GM18907 (cell line): ENCODE results near the gene CLMN.
"Not testable (repeated sequence)": the region's sequence is repeated elsewhere in the genome, so short reads cannot be mapped to it uniquely, and the experiment has no call there.

Experiments
- ATAC-seq: cut with Tn5 transposase; IDR thresholded peaks from one replicate; pipeline ENCODE4 v1.9.1; 2021; ENCODE audit warnings: mild to moderate bottlenecking, moderate library complexity; ENCODE audit not compliant: unreplicated experiment

Gene CLMN

DNA sequence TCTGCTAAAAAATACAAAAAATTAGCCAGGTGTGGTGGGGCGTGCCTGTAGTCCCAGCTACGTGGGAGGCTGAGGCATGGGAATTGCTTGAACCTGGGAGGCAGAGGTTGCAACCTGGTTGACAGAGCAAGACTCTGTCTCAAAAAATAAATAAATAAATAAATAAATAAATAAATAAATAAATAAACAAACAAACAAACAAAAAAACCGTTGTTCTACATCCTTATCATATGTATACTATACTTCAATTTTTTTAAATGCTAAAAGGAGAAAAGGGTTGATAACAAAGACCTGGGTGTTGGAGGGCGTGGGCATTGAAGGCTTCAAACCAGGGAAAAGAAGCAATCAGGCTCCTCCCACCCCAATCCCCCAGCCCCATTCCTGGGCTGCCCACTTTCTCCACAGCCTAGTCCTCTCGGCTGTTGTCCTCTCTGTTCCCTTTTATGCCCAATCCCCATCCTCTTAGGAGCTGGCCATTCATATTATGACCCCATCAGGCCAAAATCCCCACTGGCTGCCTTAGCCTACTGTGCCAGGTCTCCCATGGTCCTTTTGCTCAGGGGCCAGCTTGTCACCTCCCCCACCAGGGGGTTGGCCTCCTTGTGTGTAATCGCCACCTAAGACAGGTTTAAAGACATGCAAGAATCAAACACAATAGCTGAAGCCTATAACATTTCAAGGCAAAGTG lies 30.2 kb downstream of the CLMN start:
- no peak for ATAC-seq

DNA sequence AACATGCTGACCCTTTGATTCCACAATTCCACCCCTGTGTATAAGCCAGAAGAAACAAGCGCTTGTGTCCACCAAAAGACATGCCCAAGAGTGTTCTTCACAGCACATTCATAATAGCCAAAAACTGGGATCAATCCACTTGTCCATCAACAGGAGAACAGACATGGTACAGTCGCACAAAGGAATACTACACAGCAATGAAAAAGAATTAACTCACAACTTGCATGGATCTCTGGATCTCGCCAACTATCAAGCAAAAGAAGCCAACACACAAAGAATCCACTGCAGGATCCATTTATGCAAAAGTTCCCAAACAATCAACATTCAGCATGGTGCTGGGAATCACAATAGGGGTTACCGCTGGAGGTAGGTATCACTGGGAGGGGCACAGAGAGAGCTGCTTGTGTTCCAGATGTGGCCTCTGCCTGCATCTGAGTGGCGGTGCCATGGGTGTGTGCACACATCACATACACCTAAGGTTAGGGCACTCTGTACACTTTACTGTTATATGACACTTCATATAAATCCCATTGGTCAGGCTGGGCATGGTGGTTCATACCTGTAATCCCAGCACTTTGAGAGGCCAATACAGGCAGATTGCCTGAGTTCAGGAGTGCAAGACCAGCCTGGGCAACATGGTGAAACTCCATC lies 30.9 kb downstream of the CLMN start:
- ATAC-seq, result no peak

DNA sequence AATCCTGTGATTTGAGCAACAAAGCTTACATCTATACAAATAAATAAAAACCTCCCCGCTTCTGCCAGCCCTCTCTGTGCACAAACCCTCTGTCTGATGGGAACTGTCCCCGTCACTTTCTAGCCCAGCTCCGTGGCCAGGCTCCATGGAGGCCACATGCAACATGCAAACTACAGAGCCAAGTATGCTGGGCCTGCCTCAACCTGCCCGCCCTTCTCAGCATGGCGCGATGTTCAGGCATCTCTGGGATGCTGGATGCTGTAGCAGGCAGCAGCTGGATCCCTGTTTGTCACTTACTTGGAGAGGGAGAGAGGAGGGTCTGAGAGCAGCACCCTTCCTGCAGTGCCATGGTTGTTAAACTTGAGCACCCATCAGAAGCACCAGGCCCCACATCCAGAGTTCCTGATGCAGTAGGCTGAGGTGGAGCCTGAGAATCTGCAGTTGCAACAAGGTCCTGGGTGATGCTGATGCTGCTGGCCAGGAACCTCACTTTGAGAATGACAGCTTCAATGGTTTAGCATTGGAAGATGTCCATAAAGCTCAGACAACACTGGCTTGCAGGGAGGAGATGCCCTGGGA lies 32.4 kb downstream of the CLMN start:
- ATAC-seq, result no peak

DNA sequence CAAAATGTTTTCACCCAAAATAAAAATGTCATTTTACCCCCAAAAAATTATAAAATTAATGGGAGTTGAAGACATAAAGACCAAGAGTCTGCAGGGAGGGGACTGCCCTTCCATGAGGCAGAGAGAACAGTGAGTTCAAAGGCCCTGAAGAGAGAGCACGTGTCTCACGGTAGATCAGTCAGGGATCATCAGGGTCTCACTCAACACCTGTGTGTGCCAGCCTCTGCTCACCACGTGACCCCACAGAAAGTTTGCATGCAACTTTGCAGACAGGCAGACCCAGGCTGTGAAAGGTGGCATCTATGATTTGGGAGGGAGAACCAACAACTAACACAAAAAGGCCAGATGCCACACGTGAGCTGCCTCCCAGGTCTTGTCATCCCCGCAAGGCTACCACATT lies 33.1 kb downstream of the CLMN start:
- ATAC-seq, result no peak

DNA sequence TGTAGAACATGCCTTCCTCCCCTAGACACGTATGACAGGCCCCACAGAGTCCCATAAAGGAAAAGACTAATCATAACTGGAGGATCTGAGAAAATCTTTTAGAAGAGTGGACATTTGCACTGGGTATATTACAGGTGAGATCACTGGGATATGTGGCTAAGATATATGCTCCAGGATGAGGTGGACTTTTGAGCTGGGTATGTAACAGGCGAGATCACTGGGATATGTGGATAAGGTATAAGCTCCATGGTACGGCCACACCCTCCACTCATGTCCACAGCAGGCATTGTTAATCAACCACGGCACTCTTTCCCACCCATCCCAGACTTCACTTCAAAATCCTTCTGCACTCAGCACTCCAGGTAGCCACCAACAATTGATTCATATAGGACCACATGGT lies 34.1 kb downstream of the CLMN start:
- no peak for ATAC-seq

DNA sequence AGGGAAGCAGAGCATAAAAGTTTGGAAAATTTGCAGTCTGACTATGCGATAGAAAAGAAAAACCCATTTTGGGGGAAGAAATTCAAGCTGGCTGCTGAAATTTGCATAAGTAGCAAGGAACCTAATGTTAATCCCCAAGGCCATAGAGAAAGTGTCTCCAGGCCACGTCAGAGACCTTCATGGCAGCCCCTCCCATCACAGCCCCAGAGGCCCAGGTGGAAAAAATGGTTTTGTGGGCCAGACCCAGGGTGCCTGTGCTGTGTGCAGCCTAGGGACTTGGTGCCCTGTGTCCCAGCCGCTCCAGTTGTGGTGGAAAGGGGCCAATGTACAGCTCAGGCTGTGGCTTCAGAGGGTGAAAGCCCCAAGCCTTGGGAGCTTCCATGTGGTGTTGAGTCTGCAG lies 35.9 kb downstream of the CLMN start:
- ATAC-seq, result not testable (repeated sequence)

DNA sequence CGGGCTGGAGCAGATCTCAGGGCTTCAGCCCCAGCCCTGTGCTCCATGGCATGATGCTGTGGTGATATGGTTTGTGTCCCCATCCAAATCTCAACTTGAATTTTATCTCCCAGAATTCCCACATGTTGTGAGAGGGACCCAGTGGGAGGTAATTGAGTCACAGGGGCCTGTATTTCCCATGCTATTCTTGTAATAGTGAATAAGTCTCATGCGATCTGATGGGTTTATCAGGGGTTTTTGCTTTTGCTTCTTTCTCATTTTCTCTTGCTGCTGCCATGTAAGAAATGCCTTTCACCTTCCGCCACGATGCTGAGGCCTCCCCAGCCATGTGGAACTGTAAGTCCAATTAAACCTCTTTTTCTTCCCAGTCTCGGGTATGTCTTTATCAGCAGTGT lies 36.7 kb downstream of the CLMN start:
- not testable (repeated sequence) for ATAC-seq

DNA sequence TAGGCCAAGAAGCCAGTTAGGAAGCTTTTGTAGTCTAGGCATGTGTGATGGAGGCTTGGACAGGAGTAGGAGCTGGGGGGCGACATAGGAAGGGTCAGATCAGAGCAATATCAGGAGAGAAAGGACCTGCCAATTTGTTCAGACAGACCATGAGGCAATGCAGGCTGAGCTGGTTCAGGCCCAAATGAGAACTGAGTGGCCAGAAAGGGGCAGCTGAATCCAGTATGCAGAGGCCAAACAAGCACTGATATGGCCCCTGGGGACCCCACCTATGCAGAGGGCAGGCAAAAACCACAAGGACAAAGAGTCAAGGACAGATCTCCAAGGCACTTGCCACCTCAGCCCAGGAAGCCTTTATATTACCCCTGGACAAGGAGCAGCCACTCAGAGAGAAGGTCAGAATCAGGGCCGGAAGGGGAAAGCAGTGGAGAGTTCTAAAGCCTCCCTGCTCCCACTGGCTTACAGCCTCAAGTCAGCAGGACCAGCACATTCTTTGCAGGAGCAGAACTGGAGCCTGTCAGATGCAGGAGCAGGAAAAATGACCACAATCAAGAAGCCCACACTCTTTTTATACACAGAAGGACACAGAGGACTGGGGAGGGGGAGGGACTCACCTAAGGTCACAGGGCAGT lies 37.2 kb downstream of the CLMN start:
- ATAC-seq, result no peak

DNA sequence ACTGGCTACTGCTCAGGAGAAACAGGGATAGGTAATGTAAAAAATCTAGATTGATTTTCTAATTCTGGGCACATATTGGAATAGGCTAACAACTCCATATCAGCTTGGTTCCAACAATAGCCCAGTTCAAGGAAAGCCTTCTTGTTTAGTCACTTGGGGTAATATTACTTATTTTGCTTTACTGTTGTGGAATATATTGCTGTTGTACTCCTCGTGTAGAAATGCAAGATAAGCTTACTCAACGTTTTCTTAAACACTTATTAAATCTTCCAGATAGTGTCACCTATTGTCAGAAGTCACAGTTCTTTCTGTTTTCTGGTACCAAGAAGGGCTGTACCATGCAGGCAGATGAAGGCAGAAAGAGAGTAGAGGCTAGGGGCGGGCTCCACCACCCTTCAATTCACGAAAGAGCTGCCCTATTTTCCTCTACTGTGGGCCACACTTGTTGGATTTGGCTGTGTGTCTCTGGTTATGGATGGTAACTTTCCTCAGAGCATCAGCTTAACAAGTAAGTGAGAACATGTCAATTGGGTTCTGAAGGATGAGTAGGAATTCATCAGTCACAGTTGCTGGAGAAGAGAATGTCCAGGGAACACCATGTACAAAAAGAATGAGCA lies 38.0 kb downstream of the CLMN start:
- no peak for ATAC-seq

DNA sequence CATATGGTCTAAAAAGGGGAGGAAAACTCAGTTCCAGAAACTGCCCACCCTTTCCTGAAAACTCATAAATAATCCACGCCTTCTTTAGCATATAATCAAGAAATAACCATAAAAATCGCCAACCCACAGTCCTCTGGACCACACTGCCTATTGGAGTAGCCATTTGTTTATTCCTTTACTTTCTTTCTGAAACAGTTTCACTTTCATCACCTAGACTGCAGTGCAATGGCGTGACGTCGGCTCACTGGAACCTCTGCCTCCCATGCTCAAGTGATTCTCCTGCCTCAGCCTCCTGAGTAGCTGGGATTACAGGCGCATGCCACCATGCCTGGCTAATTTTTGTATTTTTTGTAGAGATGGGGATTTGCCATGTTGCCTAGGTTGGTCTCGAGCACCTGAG lies 44.2 kb downstream of the CLMN start:
- ATAC-seq, result no peak

DNA sequence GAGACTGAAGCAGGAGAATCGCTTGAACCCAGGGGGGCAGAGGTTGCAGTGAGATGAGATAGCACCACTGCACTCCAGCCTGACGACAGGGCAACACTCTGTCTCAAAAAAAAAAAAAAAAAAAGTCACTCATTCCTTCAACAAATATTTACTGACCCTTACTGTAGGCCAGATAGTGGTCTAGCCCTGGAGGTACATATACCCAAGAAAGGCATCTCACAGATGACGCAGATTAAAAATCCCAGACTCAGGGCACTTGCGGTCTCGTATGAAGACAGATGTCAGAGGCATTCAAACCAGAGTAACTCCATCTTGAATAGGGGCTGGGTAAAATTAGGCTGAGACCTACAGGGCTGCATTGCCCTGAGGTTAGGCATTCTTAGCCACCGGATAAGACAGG lies 44.8 kb downstream of the CLMN start:
- no peak for ATAC-seq

DNA sequence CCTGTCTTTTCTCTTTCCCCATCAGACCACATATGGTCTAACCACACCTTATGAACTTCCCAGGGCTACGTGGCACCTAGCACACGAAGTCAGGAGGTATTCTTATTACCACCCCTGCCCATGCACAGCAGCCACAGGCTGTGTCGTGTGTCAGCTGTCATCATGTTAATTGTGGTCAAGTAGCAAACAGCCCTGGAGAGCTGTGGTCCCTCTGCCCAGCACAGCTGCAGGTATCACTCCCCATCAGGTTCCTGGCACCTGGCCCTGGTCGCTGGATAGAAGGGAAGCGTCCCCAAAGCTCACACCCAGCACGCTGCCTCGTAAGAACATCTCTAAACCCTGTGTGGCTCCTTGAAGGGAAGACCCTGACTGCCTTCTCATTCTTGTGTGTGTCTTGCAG lies 45.4 kb downstream of the CLMN start:
- no peak for ATAC-seq

DNA sequence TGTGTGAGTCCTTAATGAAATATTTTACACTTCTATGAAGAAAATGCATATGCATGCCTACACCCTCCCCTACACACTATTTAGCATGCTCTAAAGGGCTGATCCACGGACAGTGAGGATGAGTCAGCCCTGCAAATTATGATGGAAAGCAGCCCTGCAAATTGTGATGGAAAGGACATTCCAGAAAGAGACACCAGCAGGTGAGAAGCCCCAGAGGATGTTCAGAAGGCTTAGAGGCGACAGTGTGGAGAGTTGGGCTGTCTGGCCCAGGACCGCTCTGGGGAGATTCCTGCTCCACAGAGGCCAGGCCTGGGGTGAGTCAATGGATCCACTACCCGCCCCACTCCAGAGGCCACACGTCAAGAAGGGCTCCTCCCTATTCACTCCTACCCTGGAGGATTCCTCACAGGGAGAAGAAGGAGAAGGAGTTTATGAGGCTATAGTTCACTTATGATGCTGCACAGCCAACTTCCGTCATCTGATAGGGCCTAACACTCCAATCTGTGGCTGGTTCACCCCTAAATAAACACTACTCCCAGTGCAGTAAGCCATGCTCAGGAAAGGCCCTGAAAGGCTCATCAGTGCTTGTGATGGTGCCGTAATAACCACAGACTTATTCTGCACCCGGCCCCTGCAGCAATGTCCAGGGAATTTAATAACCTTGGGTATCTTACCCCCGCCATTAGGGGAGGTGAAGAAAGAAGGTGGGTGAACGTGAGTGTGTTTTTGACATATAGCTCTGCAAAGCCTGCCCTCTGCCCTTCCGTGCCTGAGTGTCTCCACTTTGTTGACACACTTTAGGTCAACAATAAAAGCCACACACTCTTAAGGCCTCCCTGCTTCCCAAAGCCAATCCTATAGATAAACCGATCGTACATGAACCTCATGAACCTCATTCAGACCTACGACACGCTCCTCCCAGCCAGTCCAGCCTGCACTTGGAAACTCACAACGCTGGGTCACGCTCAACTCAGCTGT lies 46.4 kb downstream of the CLMN start:
- ATAC-seq, result no peak

DNA sequence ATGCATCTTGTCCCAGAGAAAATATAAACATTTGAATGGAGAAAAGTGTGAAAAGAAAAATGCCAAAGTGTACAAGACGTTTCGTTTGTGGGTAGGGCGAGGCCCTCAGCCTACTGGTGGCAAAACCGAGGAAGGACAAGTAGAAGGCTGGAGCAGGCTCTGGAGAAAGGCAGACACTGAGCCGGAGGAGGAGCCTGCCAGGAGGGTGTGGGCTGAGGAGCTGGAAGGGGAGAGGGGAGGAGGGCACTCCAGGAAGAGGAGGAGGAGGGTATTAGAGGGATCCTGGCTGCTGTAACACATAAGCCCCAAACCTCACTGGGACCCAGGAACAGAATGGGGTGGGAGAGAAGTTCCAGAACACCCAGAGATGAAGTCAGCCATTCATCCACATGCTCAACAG lies 47.7 kb downstream of the CLMN start:
- ATAC-seq, result no peak

DNA sequence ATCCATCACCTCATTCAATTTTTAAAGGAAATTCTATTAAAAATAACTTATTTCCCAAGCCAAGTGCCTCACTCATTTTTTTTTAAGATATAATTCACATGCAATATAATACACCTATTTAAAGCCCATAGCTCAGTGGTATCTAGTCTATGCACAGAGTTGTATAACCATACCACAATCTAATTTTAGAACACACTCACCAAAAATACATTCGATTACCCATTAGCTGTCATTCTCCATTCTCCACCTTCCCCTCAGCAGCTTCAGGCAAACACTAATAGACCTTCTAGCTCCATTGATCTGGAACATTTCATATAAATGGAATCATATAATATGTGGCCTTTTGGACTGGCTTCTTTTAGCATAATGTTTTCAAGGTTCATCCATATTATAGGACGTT lies 49.5 kb downstream of the CLMN start:
- no peak for ATAC-seq

DNA sequence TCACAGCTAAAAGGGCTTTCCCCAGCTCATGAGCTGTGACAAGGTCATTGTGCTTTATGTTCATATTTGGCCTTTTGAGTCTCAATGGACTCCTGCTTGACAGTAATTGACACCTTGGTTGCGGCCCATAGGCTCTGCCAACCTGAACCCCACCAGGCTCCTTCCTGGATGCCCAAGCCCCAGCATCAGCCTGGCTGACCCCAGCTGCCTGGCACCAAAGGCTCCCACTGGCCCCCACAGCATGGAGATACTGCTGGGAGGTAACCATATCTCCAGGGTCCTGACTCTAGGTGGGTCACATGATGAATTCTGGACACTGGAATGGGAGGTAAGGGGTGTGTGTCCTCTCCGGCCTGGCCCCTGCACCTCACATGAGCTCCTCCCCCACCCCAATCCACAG lies 50.2 kb downstream of the CLMN start:
- no peak for ATAC-seq

DNA sequence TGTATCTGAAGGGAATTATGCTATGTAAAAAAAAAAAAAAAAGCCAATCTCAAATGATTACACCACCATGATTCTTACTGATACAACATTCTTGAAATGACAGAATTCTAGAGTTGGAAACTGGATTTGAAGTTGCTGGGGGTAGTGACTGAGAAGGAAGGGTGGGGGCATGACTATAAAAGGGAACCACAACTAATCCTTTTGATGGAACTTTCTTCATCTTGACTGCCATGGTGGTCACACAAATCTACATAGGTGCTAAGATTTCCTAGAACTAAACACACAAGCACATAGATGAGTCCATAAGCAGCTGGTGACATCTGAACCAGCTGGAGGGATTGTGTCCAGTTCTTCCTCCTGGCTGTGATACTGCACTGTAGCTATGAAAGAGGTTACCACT lies 51.4 kb downstream of the CLMN start:
- no peak for ATAC-seq

DNA sequence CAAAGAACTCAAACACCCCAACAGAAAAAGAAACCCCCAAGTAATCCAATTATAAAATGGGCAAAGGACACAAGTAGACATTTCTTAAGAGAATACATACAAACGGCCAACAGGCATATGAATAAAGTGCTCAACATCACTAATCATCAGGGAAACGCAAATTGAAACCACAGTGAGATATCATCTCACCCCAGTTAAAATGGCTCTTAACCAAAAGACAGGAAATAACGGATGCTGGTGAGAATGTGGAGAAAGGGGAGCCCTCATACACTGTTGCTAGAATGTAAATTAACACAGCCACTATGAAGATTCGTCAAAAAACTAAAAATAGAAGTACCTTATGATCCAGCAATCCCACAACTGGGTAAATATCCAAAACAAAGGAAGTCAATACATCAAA lies 52.4 kb downstream of the CLMN start:
- ATAC-seq, result no peak

DNA sequence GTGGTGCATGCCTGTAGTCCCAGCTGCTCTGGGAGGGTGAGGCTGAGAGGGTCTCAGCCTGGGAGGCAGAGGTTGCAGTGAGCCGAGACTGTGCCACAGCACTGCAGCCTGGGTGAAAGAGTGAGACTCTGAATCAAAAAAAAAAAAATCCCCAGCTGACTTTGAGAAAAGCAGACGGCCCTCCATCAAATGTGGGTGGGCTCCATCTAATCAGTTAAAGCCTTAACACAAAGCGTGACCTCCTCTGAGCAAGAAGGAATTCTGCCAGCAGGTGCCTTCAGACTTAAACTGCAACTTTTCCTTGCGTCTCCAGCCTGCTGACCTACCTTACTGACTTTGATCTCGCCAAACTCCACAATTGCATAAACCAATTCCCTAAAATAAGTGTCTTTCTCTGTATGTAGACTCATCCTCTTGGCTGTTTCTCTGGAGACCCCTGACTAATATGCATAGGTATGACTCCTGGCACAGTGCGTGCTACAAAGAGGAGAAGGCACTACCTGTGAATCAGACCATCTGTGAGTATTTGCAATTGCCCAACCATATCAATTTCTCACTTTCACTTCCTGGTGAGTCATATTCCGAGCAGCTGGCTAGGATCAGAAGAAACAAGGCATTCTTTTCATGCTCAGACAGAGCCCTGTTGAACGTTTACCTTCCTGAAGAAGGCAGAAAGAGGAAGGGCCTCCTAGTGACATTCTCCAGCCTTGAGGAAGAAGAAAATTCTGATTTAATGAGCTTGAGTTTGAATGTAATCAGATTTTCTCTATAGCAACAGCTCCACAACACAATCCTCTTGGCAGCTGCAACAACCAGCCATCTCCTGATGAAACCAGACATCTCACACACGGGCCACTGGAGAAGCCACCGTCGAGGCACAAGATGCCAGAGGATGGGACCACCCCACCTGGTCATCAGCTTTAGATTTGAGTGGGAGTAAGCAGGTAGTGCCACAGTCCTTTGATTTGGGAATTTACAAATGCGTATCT lies 54.3 kb downstream of the CLMN start:
- peak; percentile 96 for ATAC-seq
